22Rv1 (cell line): ENCODE measurements around the gene KRTAP1-5.

Experiments
- CTCF ChIP-seq: fragments of 450-650 bp; IDR thresholded peaks from 2 replicates; pipeline ENCODE4 v1.5.1; 2017; ENCODE audit warnings: mild to moderate bottlenecking
- ZFX ChIP-seq: fragments of 450-650 bp; IDR thresholded peaks from 2 replicates; pipeline ENCODE4 v1.6.1; 2017; ENCODE audit warnings: antibody characterized with exemption, borderline replicate concordance

- TF ChIP-seq CTCF (no peak), ZFX (no peak)
Measured at GRCh38 chr17:41016578-41017215, 10.3 kb downstream of the KRTAP1-5 start.
